ENCODE measurements around the gene GPRC5B.

GPRC5B gene

DNA sequence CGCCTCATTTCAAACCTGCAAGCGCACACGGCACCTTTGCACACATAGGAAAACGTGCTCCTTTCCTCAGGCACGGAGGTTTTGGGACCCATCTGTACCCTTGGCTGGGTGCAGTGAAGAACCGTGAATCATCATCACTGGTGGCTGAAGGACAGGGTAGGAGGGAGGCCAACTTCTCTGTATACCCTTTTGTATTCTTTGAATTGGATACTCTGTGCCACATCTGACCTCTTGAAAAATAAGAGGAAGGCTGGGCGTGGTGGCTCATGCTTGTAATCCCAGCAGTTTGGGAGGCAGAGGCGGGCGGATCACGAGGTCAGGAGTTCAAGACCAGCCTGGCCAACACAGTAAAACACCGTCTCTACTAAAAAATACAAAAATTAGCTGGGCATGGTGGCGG lies 11.7 kb downstream of the GPRC5B start:
- DNase-seq (ENCODE audit: low read depth in 2 of 2) = no peak

- DNase-seq (ENCODE audit: low read depth in 2 of 2) = no peak
These were observed 12.3 kb downstream of the GPRC5B start for GRCh38 chr16:19872179-19872863.

DNA sequence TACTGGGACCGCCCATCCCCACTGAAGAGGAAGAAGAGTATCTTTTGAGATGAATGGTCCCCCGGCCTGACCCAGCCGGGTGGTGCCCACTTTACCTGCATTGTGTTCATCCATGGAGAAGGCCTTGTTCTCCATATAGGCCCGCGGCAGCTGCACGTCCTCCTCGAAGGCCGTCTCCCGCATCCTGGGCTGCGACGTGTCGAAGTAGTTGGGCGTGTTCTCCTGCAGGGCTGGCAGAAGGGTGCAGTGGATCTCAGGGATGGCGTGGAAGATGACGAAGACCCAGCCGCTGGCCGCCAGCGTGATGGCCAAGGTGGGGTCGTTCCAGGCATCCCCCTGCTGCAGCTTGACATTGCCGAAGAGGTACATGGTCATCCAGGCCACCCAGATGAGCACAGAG lies 12.9 kb downstream of the GPRC5B start:
- no peak for DNase-seq (ENCODE audit: low read depth in 2 of 2)

DNA sequence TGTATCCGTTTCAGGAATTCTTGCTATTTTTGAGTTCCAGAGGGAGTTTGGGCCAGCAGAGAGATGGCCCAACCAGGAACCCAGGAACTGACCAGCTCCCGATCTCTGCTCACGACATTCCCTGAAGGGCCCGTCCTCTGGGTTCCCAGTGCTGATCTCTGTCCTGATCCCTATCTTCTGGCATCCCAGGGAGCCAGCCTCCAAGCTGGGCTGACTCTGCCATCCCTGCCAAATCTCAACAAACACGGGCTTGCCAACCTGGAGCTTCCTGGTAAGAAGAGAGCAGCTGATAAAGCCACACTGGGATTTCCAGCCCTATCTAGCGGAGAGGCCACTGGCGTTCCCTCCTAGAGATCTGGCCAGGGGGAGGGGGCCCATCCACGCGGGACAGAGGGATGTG lies 16.2 kb downstream of the GPRC5B start:
- no peak for DNase-seq (ENCODE audit: low read depth in 2 of 2)

DNA sequence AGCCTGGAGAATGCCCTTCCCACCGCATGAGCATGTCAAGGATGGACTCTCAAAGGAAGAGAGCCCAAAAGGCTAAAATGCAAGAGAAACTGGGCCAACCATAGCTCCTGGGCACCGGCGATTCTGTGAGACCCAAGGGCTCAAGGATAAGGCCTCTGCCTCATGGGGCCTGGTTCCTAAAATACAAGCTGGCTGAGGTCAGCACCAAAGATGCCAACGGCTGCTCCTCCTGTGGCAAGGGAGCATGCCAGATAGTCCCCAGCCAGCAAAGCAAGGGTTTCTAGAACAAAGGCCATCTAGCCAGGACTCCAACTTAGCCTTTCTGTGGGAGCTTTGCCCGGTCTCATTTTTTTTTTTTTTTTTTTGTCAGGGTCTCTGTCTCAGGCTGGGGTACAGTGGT lies 20.1 kb downstream of the GPRC5B start:
- no peak for DNase-seq (ENCODE audit: low read depth in 2 of 2)

- no peak for DNase-seq (ENCODE audit: low read depth in 2 of 2)
These were observed 20.7 kb downstream of the GPRC5B start for GRCh38 chr16:19863990-19864389.

- no peak for DNase-seq (ENCODE audit: low read depth in 2 of 2)
These were observed 22.8 kb downstream of the GPRC5B start for GRCh38 chr16:19861811-19862327.

- DNase-seq (ENCODE audit: low read depth in 2 of 2) = no peak
These were observed 23.5 kb downstream of the GPRC5B start for GRCh38 chr16:19861133-19861532.

DNA sequence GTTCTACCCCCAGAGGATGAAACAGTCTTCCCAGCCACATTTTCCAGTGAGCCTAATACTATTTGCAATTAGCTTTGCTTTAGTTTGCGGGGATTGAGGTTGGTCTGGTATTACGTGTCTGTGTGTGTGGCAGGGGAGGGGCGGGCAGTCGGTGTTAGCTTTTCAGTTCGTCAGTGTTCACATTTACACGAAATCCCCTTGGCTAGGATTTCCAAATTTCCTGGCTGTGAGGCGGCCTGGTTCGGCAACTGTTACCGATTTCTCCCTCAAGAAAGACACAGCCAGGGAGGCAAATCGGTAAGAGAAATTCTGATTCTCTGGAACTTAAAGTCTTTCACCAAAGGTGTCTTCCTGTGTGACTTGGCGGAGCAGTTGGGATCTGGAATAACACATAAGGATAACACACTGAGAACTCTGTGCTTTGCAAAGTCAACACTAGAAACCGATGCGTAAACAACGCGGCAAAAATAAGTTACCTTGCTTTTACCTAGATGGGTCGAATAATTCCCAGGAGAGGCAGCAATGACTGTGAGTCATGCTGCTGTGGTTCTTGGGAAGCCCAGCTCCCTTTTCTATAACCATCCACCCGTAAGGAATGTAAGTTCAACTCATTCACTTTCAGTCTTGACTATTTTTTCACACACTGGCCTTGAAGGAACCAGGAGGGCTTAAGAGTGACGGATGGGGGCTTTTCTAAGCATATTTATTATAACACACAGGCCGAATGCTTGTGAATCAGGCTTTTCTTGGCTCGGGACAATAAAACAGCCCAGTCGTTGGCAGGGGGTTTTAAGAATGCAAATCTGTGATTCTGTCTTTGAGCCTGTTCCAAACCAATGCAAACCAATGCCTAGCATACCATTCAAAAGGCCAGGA lies 24.2 kb downstream of the GPRC5B start:
- DNase-seq (ENCODE audit: low read depth in 2 of 2) = no peak

DNA sequence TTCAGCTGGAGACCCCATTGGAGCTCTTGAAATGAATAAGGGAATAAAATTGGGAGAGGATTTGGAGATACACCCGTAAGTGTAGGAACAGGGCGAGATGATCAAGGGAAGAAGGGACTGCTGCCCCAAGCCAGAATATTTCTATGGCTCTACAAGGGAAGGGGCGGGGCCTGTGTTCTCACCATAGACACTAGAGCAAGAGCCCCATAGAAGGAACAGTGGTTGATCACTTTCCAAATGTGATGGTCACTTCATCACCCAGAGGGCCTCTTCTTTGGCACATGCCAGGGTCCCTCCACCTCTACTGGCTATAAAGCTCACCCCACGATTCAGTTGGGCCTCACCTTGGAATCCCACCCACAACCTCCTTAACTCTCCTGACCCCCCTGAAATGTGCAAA lies 25.0 kb downstream of the GPRC5B start:
- no peak for DNase-seq (ENCODE audit: low read depth in 2 of 2)

- no peak for DNase-seq (ENCODE audit: low read depth in 2 of 2)
These were observed 25.5 kb downstream of the GPRC5B start for GRCh38 chr16:19859166-19859565.

DNA sequence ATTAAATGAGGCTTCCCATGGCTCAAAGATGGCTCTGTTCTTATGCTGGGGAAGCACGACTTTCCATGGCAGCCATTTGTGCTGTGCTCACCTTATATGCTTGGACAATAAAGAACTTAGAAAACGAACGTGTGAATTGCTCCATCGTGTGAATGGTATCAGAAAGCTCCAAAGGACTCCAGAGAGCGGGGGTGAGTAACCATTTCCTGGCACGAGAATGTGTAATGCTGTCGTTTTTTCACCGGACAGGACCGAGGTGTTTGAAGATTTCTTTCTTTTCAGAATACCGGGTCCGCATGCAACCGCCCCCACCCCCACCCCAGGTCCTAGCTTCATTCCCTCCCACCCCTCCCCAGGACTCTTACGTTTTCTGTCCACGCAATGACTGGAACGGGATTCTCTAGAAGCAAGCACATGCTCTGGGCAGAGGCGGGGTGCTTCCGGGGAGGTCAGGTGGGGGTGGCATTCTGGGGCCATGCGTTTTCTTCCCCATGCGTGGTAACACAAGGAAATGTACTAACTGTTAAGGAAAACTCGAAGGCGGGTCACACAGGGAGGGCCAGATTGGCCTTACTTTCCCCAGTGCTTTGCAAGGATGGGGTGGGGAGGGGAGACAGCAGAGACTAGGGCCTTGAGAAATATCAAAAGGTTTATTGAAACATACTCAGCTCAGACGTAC lies 26.2 kb downstream of the GPRC5B start:
- no peak for DNase-seq (ENCODE audit: low read depth in 2 of 2)

DNA sequence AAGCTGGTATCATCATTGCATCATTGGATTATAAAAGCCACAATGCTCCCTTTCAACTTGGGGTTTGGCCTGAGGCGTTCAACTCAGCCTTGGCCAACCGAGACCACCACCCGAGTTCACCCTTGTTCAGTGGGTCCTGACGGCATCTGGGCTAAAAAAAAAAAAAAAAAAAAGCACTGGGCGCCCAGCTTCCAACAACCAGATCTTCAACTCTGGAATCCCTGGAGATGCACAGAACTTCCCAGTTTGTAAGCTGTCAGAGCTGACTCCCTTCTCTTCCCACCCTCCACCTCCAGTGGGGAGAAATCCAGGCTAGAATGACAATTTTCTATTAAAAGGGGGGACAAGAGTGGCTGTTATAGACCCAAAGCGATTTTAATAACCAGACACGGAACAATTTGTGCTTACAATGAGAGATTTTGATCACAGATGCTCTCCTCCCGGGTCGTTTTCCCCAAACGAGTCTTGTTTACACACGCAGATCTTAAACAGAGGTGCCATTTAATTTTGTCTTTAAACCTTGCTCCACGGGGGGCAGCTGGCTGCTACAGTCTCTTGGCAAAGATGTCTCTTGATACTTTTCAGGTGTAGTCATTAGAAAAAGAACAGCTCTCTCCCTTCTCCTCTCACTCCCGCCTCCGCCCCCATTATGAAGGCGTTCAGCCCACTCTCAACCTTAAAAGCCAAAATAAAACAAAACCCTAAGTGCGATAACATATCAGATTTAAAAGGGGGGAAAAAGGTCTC lies 26.9 kb downstream of the GPRC5B start:
- no peak for DNase-seq (ENCODE audit: low read depth in 2 of 2)

- DNase-seq (ENCODE audit: low read depth in 2 of 2) = no peak
These were observed 28.5 kb downstream of the GPRC5B start for GRCh38 chr16:19856120-19856519.

DNA sequence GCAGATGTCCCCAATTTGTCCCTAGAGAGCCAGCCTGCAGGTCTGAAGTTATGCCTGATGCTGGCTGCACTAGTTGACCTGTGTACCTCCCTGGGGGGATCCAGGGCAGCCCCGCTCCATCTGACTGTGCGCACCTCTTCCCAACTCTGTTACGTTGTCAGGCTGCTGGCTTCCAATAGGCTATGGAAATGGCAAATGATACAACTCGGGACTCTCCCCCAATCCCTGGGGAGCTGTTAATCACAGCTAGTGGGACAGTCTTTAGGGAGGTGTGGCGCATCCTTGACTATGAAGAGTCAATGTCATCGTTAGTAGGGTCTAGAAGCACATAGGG lies 30.1 kb downstream of the GPRC5B start:
- DNase-seq (ENCODE audit: low read depth in 2 of 2) = no peak

GRCh38 chr16:19853742-19854542 lies 30.7 kb downstream of the GPRC5B start:
- DNase-seq (ENCODE audit: low read depth in 2 of 2) = no peak

- no peak for DNase-seq (ENCODE audit: low read depth in 2 of 2)
These were observed 31.4 kb downstream of the GPRC5B start for GRCh38 chr16:19853132-19853741.

DNA sequence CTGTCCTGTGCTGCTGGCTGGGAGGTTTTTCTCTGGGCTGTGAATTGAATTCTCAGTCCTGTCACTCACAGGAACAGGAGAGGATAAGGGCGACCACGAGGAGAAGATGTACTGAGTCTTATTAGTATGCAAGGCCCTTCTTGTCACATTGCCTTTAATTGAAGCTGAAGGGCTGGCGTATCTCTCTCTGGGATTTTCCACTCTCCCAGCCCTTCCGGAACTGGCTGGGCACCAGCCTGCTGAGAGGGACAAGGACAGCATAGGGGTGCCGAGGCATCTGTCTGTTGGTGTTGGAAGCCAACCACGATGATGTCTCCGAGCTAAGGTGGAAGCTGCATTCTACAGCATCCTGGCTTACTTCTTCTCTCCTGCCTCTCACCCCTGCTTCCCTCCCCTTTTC lies 33.2 kb downstream of the GPRC5B start:
- no peak for DNase-seq (ENCODE audit: low read depth in 2 of 2)

GRCh38 chr16:19850131-19850817 lies 34.4 kb downstream of the GPRC5B start:
- DNase-seq (ENCODE audit: low read depth in 2 of 2) = no peak

- DNase-seq (ENCODE audit: low read depth in 2 of 2) = no peak
These were observed 35.9 kb downstream of the GPRC5B start for GRCh38 chr16:19848756-19849155.
